ENCODE data around the gene RNF13.
"Not testable (repeated sequence)": the region's sequence is repeated elsewhere in the genome, so short reads cannot be mapped to it uniquely, and the experiment has no call there.

RNF13 gene

GRCh38 chr3:149969110-149969939, 156.3 kb downstream of the RNF13 start:
- in situ Hi-C loops (cut with MboI; ENCODE audit: low pct_unique_long_range_greater_than_20kb, low sequenced_read_pairs) = loop anchor here (25.0 kb wide), 1 partner anchor 243 kb away; no protein-coding TSS in a partner anchor
- DNase-seq = peak; percentile 12

DNA sequence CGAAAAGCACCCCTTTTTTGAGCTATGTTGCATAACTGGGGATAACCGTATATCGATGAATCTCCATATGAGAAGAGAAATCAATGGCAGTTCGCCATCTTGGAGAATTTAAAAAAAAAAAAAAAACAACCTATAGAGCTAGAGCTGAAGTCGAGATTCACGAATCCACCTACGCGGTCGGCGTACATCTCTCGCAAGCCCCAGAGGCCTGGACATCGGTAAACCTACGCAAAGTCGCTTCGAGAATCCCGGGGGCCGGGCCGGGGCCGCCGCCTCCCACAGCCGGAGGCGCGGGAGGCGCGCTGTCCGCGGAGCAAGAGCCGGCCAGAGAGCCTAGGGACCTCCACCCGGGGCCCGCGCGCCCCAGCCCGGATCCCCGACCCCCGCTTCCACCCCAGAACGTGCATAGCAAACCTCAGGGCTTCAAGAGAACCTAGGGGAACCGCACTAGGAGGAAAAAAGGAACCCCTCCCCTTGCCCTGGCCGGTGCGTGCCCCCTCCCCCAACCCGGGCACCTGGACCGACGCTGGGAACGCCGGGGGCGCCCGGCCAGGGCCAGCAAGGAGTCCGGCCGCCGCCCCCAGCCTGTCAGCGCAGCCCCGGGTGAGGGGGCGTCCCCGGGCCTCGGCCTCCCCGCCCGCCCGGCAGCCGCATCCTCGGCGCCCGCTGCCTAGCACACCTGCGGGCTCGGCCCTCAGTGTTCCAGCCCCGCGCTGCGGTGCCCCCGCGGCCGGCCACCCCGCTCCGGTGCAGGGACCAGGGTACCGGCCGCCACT, 157.1 kb downstream of the RNF13 start:
- in situ Hi-C loops (cut with MboI; ENCODE audit: low pct_unique_long_range_greater_than_20kb, low sequenced_read_pairs) = loop anchor here (25.0 kb wide), 1 partner anchor 242 kb away; no protein-coding TSS in a partner anchor
- DNase-seq = peak; percentile 79

DNA sequence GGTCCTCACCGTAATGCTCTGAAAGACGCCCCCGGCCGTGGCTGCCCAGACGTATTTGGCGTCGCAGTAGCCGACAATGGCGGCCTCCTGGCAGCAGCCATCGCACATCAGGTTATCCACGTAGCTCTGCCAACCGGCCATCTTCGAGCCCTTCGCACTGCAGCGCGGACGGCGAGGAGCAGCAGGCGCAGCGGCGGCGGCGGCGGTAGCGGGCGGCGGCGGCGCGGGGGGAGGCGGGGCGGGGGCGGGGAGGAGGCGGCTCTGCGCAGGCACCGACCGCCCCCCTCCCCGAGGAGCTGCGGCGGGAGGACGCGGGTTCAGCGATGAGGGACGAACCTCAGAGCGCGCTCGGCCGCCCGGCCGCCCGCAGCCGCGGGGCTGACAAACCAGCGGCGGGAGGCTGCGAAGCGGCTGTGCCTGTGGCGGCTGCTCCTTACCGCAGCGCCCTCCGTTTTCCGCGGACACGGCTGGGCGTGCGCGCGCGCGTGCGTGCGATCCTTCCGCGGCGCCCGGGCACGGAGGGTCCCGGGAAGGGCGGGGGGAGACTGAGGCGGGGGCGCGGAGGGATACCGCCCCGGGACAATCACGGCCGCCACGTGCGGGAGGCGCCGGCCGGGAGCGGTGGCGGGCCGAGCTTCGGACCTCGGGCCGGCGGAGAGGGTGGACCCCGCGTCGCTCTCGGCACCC, 157.8 kb downstream of the RNF13 start, which contains the start of gene PFN2:
PFN2 (minus strand) TSS at position 180 of the 687 bp plus-strand sequence; CDS start at position 141, 39 bp downstream.
- peak; percentile 71 for DNase-seq
- in situ Hi-C loops (cut with MboI; ENCODE audit: low pct_unique_long_range_greater_than_20kb, low sequenced_read_pairs) = loop anchor here (25.0 kb wide), 1 partner anchor 241 kb away; no protein-coding TSS in a partner anchor

- DNase-seq = peak; percentile 72
- in situ Hi-C loops (cut with MboI; ENCODE audit: low pct_unique_long_range_greater_than_20kb, low sequenced_read_pairs) = loop anchor here (25.0 kb wide), 1 partner anchor 241 kb away; no protein-coding TSS in a partner anchor
Observed at GRCh38 chr3:149971403-149972075, 158.5 kb downstream of the RNF13 start.

DNA sequence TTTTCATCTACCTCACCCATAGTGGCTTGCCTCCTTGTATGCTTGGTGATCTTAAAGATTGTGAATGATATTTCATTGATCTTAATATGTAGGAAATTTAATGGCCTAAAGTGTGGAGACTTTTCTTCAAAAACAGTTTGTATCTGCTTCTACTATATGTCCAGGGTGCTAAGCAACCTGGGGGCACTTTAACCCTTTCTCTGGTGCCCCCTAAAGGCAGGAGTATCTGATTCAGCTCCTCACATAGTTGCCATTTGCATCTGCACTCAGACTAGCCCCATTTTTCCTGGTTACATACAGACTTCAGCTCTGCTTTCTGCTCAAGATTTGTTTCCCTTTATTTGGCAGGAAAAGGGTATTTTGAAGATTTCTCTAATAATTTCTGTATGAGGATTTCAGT, 162.9 kb downstream of the RNF13 start:
- in situ Hi-C loops (cut with MboI; ENCODE audit: low pct_unique_long_range_greater_than_20kb, low sequenced_read_pairs) = no loop called here
- DNase-seq = peak; percentile 32

DNA sequence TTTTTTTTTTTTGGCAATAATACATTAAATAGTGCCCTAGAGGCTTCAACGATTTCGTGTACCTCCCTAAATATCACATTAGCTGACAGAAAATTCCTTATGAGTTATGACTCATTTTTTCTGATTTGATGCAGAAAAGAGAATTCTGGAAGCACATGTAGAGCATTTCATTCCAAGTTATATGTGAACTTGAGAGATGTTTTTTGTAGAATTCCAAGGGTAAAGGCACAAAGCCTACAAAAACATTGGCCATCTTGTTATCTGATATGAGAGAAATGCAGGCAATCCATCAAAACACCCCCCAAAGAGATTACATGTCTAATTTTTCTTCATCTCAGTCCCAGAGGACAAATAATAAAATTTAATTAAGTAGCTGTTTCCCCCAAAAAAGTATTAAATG, 164.4 kb downstream of the RNF13 start:
- in situ Hi-C loops (cut with MboI; ENCODE audit: low pct_unique_long_range_greater_than_20kb, low sequenced_read_pairs) = no loop called here
- no peak for DNase-seq

DNA sequence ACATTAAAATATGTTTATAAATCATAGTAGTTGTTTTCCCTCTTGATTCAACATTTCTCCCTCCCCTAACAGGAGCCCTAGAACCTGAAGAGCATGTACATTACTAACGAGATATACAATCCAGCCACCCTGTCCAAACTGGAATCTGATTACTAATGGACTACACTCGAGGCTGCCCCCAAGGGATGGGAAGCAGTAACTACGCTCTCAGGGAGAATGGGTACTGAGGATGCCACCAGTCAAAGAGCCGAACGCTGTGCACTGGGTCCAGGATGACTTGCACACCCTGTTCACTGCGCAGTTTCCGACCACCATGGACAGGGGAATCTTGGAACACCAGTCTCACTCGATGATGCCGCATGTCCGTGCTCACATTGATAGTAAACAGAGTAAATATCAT, 169.0 kb downstream of the RNF13 start:
- in situ Hi-C loops (cut with MboI; ENCODE audit: low pct_unique_long_range_greater_than_20kb, low sequenced_read_pairs); DNase-seq: not testable (repeated sequence)

- DNase-seq; in situ Hi-C loops (cut with MboI; ENCODE audit: low pct_unique_long_range_greater_than_20kb, low sequenced_read_pairs): not testable (repeated sequence)
Observed at GRCh38 chr3:149983053-149983452, 170.0 kb downstream of the RNF13 start.

GRCh38 chr3:149983628-149984027, 170.6 kb downstream of the RNF13 start:
- DNase-seq = no peak
- in situ Hi-C loops (cut with MboI; ENCODE audit: low pct_unique_long_range_greater_than_20kb, low sequenced_read_pairs) = no loop called here

DNA sequence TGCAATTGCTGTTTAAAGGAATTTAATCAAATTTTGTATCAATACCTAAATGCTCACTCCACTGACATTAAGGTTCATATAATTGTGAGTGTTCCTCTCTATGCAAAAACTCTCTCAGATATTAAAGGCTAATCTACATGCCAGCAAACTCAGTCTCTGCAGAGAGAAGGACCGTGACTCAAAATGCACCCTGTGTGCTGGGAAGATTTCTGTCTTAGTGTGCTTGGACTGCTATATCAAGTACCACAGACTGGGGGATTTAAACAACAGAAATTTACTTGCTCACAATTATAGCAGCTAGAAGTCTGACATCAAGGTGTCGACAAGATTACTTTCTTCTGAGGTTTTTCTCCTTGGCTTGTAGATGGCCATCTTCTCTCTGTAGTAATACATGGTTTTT, 176.3 kb downstream of the RNF13 start:
- in situ Hi-C loops (cut with MboI; ENCODE audit: low pct_unique_long_range_greater_than_20kb, low sequenced_read_pairs) = no loop called here
- no peak for DNase-seq

DNA sequence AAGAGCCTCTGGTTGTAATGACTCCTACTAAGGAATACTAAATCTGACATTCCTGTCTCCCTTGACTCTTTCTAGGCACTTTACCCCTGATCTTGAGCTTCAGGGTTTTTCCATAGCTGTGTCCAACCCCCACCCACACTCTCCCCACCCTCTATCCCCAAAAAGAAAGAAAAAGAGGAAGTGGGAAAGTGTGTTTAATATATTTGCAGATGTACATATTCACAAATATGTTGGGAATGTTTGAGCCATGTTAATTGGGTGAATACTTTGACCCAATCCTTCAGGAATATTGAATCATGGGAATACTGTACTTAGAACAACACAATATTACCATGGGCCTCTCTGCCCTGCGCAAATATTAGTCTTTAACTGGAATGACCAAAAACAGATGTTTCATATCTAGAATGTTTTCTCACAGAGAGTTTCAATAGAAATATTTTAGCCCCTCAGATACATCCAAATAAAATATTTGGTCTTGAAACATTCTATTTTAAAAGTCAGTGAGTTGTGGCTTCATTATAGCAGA, 177.5 kb downstream of the RNF13 start:
- no peak for DNase-seq

DNA sequence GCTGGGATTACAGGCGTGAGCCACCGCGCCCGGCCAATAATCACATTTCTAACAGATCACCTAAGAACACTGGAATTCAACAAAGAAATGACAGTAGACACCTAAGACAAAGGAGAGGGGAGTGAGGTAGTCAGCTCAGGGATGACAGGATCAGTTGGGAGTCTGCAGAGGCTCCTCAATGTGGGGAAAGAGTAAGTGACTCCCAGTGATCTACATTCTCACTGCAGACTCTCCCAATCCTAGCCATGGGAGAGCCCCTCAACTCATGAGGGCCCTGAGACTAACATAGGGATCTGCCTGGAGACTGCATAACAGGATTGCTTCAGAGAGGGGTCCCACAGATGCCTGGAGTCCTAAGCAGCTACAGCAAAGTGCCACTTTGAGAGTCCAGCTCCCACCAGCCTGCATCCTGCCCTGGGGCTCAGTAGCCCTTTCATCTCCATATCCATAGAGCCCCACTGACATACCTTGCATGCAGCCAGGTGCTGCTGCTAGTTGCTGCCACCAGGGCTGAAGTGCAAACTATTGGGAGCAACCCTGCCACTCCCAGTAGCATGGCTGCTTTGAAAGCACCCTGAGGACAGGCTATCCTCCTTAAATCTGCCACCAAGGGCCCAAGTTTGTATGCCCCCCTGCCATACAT, 179.5 kb downstream of the RNF13 start:
- in situ Hi-C loops (cut with MboI; ENCODE audit: low pct_unique_long_range_greater_than_20kb, low sequenced_read_pairs) = no loop called here
- no peak for DNase-seq

More for the DNA sequence above, 177.5 kb downstream of the RNF13 start:
- in situ Hi-C loops (cut with MboI; ENCODE audit: low pct_unique_long_range_greater_than_20kb, low sequenced_read_pairs) = no loop called here

- in situ Hi-C loops (cut with MboI; ENCODE audit: low pct_unique_long_range_greater_than_20kb, low sequenced_read_pairs) = no loop called here
- DNase-seq = no peak
Observed at GRCh38 chr3:149998946-149999345, 185.9 kb downstream of the RNF13 start.

DNA sequence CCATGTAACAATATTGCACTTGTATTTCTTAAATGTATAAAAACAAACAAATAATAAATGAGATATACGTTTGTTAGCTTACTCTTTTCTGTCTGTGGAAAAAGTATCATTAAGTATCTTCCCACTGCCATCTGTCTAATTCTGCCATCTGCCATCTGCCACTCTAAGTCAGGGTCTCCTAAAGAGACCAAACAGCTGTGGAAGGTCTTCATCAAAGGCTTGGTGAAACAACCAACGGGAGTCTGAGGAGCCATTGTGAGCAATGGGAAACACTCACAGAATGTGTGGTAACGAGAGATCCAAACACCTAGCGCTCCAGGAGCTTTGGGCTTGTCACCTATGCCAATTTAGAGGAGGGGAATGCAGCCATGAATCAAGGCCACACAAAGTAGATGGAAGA, 186.4 kb downstream of the RNF13 start:
- in situ Hi-C loops (cut with MboI; ENCODE audit: low pct_unique_long_range_greater_than_20kb, low sequenced_read_pairs) = no loop called here
- DNase-seq = no peak

DNA sequence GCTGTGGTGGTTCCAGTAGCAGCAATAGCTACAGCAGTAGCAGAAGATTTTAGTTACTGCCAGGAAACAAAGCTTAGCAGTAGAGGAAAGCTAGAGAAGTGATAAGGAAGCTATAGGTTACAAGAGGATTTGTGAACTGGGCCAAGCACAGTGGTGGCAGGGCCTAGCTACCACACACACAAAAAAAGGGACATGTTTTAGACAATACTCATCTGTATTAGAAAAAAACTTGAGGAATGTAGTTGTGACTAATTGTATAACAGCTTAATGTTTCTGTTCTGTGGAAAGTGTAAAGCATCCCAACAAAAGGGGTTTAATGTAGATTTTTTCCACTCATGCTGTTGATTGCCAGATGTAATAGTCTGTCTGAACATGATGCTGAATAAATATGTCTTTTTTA, 187.6 kb downstream of the RNF13 start:
- no peak for DNase-seq
- in situ Hi-C loops (cut with MboI; ENCODE audit: low pct_unique_long_range_greater_than_20kb, low sequenced_read_pairs) = no loop called here

- in situ Hi-C loops (cut with MboI; ENCODE audit: low pct_unique_long_range_greater_than_20kb, low sequenced_read_pairs) = no loop called here
Observed at GRCh38 chr3:150005243-150006112, 192.5 kb downstream of the RNF13 start.

GRCh38 chr3:150006794-150007193, 193.8 kb downstream of the RNF13 start:
- no peak for DNase-seq
- in situ Hi-C loops (cut with MboI; ENCODE audit: low pct_unique_long_range_greater_than_20kb, low sequenced_read_pairs) = no loop called here

More at GRCh38 chr3:150005243-150006112, 192.5 kb downstream of the RNF13 start:
- DNase-seq = peak; percentile 28

Data from KBM-7 (cell line).